Fibroblast of pulmonary artery (primary cell): ENCODE measurements around the gene TPI1.
A peak's percentile ranks its signal among the peaks of the same experiment; 100 is the strongest.

Experiments
- DNase-seq: peaks from one replicate; pipeline ENCODE4 v3.0.0-alpha.2; 2010; ENCODE audit warnings: low read depth
- H3K4me3 ChIP-seq: replicated peaks from 2 replicates; pipeline ENCODE4 v1.5.1; 2011; ENCODE audit warnings: low read depth, mild to moderate bottlenecking, control low read depth, low read length, moderate library complexity
- CTCF ChIP-seq: IDR thresholded peaks from 2 replicates; pipeline ENCODE4 v1.5.1; 2011; ENCODE audit warnings: mild to moderate bottlenecking, control low read depth, low read length, inconsistent platforms; ENCODE audit errors: missing control alignments

Gene TPI1

GRCh38 chr12:6867413-6868210, at the start of gene TPI1:
TPI1 (plus strand) TSS chr12:6867531; CDS start chr12:6867567, 36 bp downstream.
- TF ChIP-seq CTCF = no peak
- DNase-seq = peak; percentile 83
- H3K4me3 ChIP-seq = peak within 1 kb of the TSS; percentile 85

- no peak overlapping the region for H3K4me3 ChIP-seq
- TF ChIP-seq CTCF = no peak
- no peak for DNase-seq
These were observed 49.6 kb upstream of the TPI1 start for GRCh38 chr12:6817662-6818157.

- H3K4me3 ChIP-seq = no peak overlapping the region
- TF ChIP-seq CTCF = no peak
- DNase-seq = no peak
These were observed 49.1 kb upstream of the TPI1 start for GRCh38 chr12:6818222-6818621.

- DNase-seq = no peak
- TF ChIP-seq CTCF = no peak
- H3K4me3 ChIP-seq = no peak overlapping the region
These were observed 48.7 kb upstream of the TPI1 start for GRCh38 chr12:6818645-6819044.

GRCh38 chr12:6819106-6820030, 48.0 kb upstream of the TPI1 start:
- no peak for TF ChIP-seq CTCF
- no peak overlapping the region for H3K4me3 ChIP-seq
- DNase-seq = no peak

GRCh38 chr12:6820166-6820565, 47.2 kb upstream of the TPI1 start:
- TF ChIP-seq CTCF = no peak
- no peak for DNase-seq
- no peak overlapping the region for H3K4me3 ChIP-seq
